ENCODE measurements around the gene TNFSF9. TPM values are rescaled to one million over a fixed set of nuclear protein-coding genes. Genes with fewer than 3 reads are reported as not detected.

TNFSF9 gene
- total and polyA plus RNA-seq, 11 donors, result 0.08 to 0.77 (median 0.22) TPM; not detected in 5

GRCh38 chr19:6483235-6483634 is 47.6 kb upstream of the TNFSF9 start:
- Histone ChIP-seq H3K9me3 (no peaks in the 10 kb centered on the region), H3K36me3 (no peaks in the 10 kb centered on the region), H3K4me3 (no peak overlapping the region), H3K27ac (no peak overlapping the region), H3K27me3 (peaks cover 0 to 28% (median 3%) of the 10 kb centered on the region in 9 donors), H3K4me1 (peaks cover 0 to 9% (median 0%) of the 10 kb centered on the region in 12 donors)
- TF ChIP-seq POLR2A (IDR thresholded peaks at IDR 0.05) (no peak), CTCF (IDR thresholded peaks at IDR 0.05) (no peak)
- intact Hi-C loops (cut with DNase I), result no loop called here
- ATAC-seq (no peak), DNase-seq (no peak)
- WGBS, 4 donors, result 22 to 31% (median 25%) methylated on average over 3 of the region's 3 CpGs

- ATAC-seq, result no peak
- 85 to 91% (median 90%) methylated on average over 8 of the region's 8 CpGs for WGBS, 4 donors
- Histone ChIP-seq H3K27me3 (peaks cover 0 to 25% (median 0%) of the 10 kb centered on the region in 9 donors), H3K4me3 (no peak overlapping the region), H3K4me1 (peaks cover 0 to 9% (median 0%) of the 10 kb centered on the region in 12 donors), H3K27ac (no peak overlapping the region), H3K9me3 (no peaks in the 10 kb centered on the region), H3K36me3 (no peaks in the 10 kb centered on the region)
- intact Hi-C loops (cut with DNase I), result no loop called here
- no peak for DNase-seq
- no peak for TF ChIP-seq POLR2A (IDR thresholded peaks at IDR 0.05)
Observed at GRCh38 chr19:6484230-6484629, 46.6 kb upstream of the TNFSF9 start.

GRCh38 chr19:6484831-6485230 is 46.0 kb upstream of the TNFSF9 start:
- H3K4me1 ChIP-seq, result peaks cover 0 to 9% (median 0%) of the 10 kb centered on the region in 12 donors
- no peak for TF ChIP-seq CTCF (IDR thresholded peaks at IDR 0.05)
- TF ChIP-seq POLR2A (IDR thresholded peaks at IDR 0.05), result no peak
- H3K36me3 ChIP-seq, result no peaks in the 10 kb centered on the region
- H3K4me3 ChIP-seq, result no peak overlapping the region
- peaks cover 0 to 26% (median 0%) of the 10 kb centered on the region in 9 donors for H3K27me3 ChIP-seq
- H3K9me3 ChIP-seq, result no peaks in the 10 kb centered on the region
- 90 to 94% (median 92%) methylated on average over 7 of the region's 7 CpGs for WGBS, 4 donors
- intact Hi-C loops (cut with DNase I), result no loop called here
- H3K27ac ChIP-seq, result no peak overlapping the region
- ATAC-seq, result no peak
- no peak for DNase-seq

DNA sequence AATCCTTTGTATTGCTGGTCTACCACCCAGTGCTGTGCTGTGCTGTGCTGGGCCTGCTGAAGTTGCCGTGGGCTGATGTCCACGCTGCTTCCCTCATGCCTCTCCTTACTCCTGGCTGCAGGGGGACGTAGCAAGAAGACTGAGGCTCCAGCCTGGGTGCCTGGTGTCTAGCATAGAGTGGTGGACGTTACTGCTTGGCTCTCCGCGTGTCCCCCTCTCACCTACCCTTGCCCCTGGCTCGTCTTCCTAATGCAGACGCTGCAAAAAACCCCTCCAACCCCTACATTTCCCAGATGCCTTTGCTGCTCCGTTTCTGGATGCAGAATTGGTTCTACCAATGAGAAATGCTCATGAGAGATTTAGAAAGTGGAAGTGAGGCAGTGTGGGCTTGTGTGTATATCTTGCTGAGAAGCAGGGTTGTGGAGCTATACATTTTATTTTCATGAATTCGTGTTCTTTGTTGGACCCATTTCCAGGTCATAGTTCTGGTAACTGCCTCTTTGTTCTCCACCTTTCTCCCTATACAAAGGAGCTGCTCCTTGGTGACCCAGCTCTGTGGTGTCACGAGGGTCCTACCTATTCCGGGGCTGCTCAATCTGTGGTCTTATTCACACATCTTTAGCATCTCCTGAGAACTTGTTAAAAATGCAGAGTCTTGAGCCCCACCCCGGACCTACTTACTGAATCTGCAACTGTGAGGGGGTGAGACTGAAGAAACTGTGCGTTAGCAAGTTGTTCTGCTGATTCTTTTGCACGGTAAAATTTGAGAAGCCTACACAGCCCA is 41.4 kb upstream of the TNFSF9 start:
- Histone ChIP-seq H3K36me3 (no peaks in the 10 kb centered on the region), H3K4me1 (no peaks in the 10 kb centered on the region), H3K27me3 (peaks cover 0 to 18% (median 0%) of the 10 kb centered on the region in 9 donors), H3K27ac (no peak overlapping the region), H3K9me3 (peaks cover 0 to 14% (median 4%) of the 10 kb centered on the region in 12 donors), H3K4me3 (peak overlapping the region in 1 of 12 donors; percentile 34)
- WGBS, 4 donors, result 41 to 47% (median 45%) methylated on average over 15 of the region's 15 CpGs
- TF ChIP-seq POLR2A (IDR thresholded peaks at IDR 0.05) (no peak), CTCF (IDR thresholded peaks at IDR 0.05) (no peak)
- no peak for DNase-seq
- ATAC-seq, result no peak
- intact Hi-C loops (cut with DNase I), result no loop called here

Measured in heart left ventricle (tissue), 16 donors.